HG03280 (cell line): Measurements from ENCODE around the gene ZBED4.
"Not testable (repeated sequence)": the region's sequence is repeated elsewhere in the genome, so short reads cannot be mapped to it uniquely, and the experiment has no call there.

Source experiments
- ATAC-seq: cut with Tn5 transposase; IDR thresholded peaks from one replicate; pipeline ENCODE4 v1.9.1; 2021; ENCODE audit warnings: mild to moderate bottlenecking, moderate library complexity; ENCODE audit not compliant: unreplicated experiment

The ZBED4 gene

GRCh38 chr22:49826603-49827270 is 26.9 kb upstream of the ZBED4 start:
- ATAC-seq, result peak; percentile 25

GRCh38 chr22:49827271-49827852 is 26.3 kb upstream of the ZBED4 start:
- ATAC-seq, result peak; percentile 34

DNA sequence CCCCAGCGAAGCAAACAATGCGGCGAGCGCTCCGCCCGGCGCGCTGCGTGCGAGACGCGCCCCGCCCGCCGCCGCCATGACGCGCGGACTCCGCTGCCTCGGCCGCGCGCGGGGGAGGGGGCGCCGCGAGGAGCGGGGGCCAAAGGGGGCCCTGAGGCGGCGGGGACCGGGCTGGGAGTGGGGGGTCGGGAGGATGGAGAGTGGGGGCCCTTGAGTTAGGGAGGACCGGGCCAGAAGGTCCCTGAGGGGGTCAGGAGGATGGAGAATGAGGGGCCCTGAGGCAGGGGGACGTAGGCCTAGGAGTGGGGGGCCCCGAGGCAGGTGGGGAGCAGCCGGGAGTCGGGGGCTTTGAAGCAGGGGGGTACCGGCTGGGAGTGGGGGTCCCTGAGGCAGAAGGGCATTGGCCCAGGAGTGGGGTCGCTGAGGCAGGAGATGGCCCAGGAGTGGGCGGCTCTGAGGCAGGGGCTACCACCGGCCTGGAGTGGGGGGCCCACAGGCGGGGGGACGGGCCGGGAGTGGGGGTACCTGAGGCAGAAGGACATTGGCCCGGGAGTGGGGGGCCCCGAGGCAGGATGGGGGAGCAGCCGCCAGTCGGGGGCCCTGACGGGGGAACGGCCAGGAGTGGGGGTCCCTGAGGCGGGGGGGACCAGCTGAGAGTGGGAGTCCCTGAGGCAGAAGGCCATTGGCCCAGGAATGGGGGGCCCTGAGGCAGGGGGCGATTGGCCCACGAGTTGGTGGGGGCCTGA is 25.6 kb upstream of the ZBED4 start, which contains the start of gene BRD1:
Gene BRD1 (minus strand): TSS at position 21 of the 746 bp plus-strand sequence. CDS start 3,556 bp downstream, outside the sequence.
- peak; percentile 48 for ATAC-seq

DNA sequence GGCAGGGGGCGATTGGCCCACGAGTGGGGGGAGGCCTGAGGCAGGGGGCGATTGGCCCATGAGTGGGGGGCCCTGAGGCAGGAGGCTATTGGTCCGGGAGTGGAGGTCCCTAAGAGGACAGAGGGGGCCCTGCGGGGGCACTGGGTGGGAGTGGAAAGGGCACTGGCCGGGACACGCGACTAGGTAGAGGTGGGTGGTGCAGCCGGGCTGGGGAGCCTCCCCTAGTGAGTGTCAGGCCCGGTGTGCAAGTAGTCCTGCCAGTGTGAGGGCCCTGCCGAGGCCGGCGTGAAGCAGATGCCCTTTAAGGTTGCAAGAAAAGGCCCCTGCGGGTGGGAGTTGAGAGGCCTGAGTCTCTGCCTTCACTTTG is 25.1 kb upstream of the ZBED4 start:
- ATAC-seq, result no peak

DNA sequence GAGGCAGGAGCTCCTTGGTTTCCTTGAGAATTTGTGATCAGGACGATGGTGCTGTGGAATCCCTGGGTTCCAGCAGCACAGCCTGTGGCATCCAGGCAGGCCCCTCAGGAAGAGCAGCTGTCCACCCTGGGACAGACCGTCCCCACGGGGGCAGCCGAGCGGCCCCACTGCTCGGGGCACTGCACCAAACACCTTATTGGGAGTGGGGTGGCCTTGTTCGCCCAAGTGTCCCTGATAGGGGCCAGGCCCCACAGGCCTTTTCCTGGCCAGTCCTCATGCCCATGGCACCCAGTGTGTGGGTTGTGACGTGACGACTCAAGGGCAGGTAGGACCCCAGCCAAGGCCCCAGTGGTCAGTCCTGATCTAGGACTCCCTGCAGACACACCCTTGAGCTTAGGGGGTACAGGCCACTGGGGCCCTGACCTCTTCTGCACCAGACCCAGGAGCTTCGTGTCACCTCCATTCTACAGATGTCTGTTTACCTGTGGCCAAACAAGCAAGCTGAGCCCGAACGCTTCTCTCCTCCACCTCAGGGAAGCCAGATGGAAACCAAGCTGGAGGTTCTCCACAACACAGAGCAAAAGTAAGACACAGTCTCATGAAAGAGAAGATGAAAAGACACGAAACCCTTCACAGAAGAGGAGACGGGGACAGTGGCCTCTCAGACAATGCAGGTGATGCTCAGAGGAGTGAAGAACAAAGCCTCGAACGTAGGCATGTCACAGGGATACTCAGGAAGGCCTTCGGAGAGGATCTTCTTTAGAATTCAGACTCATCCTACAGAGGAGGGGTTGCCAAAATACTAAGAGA is 24.4 kb upstream of the ZBED4 start:
- ATAC-seq, result no peak

- ATAC-seq, result no peak
These were observed 20.2 kb upstream of the ZBED4 start for GRCh38 chr22:49833340-49834007.

DNA sequence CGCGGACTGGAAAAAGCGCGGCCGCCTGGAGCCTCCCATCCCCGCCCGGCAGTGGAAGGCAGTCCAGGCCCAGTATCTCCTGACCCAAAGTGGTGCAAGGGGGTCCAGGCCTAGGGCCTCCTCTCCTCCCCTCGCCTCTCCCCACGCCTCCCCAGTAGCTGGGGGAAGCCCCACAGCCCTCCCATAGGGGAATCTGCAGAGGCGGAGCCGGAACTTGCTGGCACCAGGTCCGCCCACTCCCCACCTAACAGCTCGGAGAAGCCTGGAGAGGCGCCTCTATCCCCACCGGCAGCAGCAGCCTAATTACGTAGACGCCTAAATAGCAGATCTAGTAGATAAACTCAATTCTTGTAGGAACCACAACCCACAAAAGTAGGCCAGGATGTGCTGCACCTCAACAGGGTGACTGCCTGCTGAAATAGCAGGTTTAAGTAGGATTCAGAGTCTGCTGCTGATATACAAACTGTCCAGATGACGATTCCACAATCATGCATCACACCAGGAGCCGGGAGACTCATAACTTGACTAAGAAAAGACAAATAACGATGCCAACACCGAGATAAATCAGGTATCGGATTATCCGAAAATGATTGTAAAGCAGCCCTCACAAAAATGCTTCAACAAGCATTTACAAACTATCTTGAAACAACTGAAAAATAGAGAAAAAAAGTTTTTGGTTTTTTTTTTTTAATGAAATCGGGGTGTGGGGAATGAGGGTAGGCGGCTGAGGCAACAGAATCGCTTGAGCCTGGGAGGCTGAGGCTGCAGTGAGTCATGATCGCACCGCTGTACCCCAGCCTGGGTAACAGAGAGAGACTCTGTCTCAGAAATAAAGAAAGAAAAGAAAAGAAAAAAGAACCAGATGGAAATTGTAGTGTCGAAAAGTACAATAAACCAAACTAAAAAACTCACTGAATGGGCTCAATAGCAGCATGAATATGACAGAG is 14.6 kb upstream of the ZBED4 start:
- no peak for ATAC-seq

DNA sequence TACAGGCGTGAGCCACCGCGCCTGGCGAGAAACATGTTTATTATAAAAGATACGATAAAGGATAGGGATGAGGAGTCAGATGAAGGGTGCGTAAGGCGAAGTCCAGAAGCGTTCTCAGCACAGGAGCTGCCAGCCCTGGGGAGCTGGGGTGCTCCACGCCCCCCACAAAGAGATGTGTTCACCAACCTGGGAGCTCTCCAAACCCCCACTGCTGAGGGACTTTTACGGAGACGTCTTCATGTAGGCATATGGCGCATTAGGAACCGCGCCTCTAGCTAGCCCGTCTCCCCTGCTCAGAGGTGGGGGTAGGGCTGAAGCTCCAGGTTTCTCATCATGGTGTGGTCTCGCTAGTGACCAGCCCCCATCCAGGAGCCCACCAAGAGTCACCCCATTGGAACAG is 8.4 kb upstream of the ZBED4 start:
- ATAC-seq, result no peak

GRCh38 chr22:49845666-49846459 is 7.8 kb upstream of the ZBED4 start:
- ATAC-seq, result no peak

DNA sequence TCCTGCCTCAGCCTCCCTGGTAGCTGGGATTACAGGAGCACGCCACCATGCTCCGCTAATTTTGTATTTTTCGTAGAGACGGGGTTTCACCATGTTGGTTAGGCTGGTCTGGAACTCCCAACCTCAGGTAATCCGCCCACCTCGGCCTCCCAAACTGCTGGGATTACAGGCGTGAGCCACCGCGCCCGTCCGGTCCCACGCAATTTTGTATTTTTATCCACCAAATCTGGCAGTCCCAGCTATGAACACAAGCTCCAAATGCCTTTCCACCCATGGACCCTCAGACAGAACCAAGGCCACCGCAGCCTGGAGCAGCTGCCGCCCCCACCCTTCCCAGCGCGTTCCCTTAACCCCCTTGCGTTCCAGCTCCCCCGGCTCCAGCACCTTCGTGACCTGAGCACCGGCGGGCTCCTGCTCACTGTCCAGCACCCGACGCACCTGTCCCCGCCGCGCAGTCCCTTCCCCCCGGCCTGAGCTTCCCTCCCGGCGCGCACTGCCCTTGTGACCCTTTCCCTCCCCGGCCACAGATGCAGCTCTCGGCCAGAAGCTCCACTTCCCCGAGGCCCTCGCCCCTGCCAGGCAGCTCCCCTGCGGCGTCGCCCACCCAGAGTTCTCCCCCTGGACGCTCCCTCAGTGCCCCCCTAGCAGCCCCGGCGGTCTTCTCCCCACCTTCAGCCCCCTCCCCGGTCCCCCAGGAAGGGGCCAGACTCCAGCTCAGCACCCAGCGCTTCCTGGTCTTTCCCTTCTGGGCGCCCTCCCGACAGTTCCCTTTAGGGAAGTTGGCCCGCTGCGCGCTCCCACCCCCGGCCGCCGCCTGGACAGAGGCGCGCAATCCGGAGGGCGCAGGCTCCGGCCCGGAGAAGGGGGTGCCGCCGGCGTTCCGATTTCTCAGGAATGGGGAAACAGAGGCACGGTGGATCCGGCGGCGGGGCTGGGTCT is 5.6 kb upstream of the ZBED4 start:
- ATAC-seq, result no peak

GRCh38 chr22:49848690-49849160 is 4.9 kb upstream of the ZBED4 start:
- no peak for ATAC-seq

DNA sequence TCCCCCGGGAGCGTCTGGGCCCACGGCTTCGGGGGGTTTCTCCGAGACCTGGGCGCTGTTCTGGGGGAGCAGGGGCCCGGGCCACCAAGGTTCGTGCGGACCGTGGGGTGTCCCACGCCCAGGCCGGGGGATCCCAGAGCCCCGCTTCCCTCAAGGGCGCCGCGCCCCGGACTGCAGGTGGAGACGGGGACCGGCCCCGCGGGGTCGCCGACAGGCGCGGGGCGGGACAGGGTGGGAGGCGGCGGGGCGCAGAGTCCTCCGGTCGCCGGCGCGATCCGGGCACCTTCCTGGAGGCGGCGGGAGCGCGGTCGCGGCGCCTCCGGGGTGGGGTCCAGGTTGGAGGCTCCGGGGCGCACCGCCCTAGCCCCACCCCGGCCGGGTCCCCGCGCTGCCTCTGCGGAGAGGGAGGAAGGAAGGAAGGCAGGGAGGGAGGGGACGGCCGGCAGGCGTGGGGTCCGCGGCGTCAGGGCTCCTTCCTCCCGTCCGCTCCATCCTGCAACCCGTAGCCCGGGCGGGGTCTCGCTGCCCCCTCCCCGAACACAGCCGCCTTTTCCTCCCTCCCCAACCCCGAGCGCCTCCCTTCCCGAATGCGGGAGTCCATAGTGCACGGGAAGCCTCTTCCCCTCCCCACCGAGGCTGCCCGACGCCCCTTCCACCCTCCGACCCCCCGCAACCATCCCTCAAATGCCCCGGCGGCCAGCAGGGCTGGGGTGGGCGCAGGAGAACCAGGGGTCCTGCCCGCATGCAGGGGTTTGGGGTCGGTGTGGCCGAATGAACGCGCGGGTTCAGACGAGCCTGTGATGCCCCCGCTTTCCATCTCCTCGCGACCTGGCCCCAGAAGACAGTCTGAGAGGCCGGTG is 4.3 kb upstream of the ZBED4 start:
- ATAC-seq, result no peak

GRCh38 chr22:49850021-49850911 is 3.4 kb upstream of the ZBED4 start:
- ATAC-seq, result no peak

- ATAC-seq, result no peak
These were observed 2.5 kb upstream of the ZBED4 start for GRCh38 chr22:49850959-49851802.

DNA sequence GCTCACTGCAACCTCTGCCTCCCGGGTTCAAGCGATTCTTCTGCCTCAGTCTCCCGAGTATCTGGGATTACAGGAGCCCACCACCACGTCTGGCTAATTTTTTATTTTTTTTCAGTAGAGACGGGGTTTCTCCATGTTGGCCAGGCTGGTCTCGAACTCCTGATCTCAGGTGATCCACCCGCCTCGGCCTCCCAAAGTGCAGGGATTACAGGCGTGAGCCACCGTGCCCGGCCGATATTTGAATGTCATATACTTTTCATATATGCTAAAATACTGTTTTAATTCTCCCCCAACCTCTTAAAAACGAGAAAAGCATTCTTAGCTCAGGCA is 1.1 kb upstream of the ZBED4 start:
- not testable (repeated sequence) for ATAC-seq
